ENCODE results near the gene KCNQ1. TPM values are rescaled to one million over a fixed set of nuclear protein-coding genes. Genes with fewer than 3 reads are reported as not detected.

Gene KCNQ1
- total RNA-seq, 2 donors from 2014 or later, result 4.4 to 25.3 TPM

DNA sequence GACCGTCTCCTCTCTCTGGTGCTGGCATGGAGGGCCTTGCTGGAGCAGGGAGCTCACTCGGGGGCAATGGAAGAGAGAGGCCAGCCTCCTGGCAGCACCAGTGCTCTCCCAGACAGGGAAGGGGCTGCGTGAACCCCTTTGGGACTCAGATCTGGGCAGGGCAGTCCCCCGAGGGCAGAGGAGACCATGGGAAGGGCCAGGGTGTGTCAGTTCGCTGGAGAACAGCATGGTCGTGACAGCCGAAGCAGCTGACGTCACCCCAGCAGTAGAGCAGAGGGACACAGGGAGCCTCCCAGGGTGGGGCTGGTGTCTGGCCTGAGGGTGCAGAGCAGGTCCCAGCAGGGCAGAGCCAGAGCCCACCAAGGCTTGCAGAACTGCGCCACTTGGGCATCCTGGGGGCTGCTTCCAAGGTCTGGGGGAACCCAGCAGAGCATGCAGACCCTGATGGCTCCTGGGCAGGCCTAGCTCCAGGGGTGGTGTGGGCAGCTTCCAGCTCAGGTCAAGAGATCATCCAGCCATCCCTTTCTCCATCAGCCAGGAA lies 326.0 kb downstream of the KCNQ1 start:
- Histone ChIP-seq H3K27ac (no peak overlapping the region), H3K27me3 (replicated peaks; ENCODE audit: insufficient read depth) (no peaks in the 10 kb centered on the region), H3K4me1 (ENCODE audit: control insufficient read depth in 1 of 2, low read depth in 2 of 2) (no peaks in the 10 kb centered on the region), H3K9me3 (no peaks in the 10 kb centered on the region), H3K4me3 (no peak overlapping the region), H3K36me3 (no peaks in the 10 kb centered on the region)
- DNase-seq (ENCODE audit: low spot score), result no peak
- no peak for TF ChIP-seq CTCF (IDR thresholded peaks at IDR 0.05)
- no peak for ATAC-seq (ENCODE audit: insufficient number of reproducible peaks, low FRiP score, low read depth)

- no peak for TF ChIP-seq CTCF (IDR thresholded peaks at IDR 0.05)
- Histone ChIP-seq H3K4me1 (ENCODE audit: control insufficient read depth in 1 of 2, low read depth in 2 of 2) (no peaks in the 10 kb centered on the region), H3K9me3 (no peaks in the 10 kb centered on the region), H3K27me3 (replicated peaks; ENCODE audit: insufficient read depth) (no peaks in the 10 kb centered on the region), H3K36me3 (no peaks in the 10 kb centered on the region), H3K27ac (no peak overlapping the region), H3K4me3 (no peak overlapping the region)
- ATAC-seq (ENCODE audit: insufficient number of reproducible peaks, low FRiP score, low read depth), result no peak
- no peak for DNase-seq (ENCODE audit: low spot score)
These were observed 327.1 kb downstream of the KCNQ1 start for GRCh38 chr11:2771758-2772466.

- DNase-seq (ENCODE audit: low spot score) (no peak), ATAC-seq (ENCODE audit: insufficient number of reproducible peaks, low FRiP score, low read depth) (no peak)
- TF ChIP-seq CTCF (IDR thresholded peaks at IDR 0.05), result no peak
- no peaks in the 10 kb centered on the region for H3K9me3 ChIP-seq
- H3K27me3 ChIP-seq (replicated peaks; ENCODE audit: insufficient read depth), result no peaks in the 10 kb centered on the region
- H3K27ac ChIP-seq, result no peak overlapping the region
- no peak overlapping the region for H3K4me3 ChIP-seq
- no peaks in the 10 kb centered on the region for H3K36me3 ChIP-seq
- peaks cover 3 to 4% of the 10 kb centered on the region in 2 donors for H3K4me1 ChIP-seq (ENCODE audit: control insufficient read depth in 1 of 2, low read depth in 2 of 2)
These were observed 327.8 kb downstream of the KCNQ1 start for GRCh38 chr11:2772544-2773031.

DNA sequence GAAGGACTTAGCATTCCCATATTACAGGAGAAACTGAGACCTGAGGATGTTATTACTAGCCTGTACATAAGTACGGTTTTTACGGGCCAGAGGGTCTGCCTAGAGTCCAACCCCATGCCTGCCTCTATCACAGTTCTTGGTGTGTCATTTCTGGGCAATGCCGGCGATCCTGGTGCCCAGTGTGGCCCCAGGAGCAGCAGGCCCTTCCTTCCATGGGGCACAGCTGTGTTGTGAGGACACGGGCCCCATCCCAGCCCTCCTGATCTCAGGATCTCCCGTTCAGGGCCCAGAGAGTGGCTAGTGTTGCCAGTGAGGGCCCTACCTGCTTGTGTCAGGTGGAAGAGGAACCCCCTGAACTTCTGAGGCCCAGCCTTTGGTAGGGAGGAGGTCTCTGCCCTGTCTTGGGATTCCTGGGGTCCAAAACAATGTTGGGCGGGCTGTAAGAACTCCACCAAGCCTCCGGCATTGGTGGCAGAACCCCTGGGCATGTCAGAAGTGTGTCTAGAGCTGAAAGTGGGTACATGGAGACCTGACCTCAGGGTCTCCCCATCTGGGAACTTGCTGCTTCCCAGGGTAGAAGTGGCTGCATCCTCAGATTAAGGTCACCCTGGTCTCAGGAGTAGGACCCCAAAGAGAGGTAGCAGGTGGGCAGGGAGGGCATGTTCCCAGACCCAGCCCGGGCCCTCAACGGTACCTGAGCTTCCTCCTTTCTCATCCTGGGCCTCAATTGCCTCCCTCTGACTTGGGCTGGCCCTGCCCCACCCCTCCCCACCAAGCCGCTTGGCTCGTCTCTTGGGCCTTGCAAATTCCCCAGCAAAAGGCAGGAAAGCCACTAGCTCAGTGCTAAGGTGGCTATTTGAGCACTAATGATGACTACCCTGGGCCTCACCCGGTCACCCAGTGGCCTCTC lies 329.6 kb downstream of the KCNQ1 start:
- Histone ChIP-seq H3K9me3 (no peaks in the 10 kb centered on the region), H3K27me3 (replicated peaks; ENCODE audit: insufficient read depth) (no peaks in the 10 kb centered on the region), H3K4me1 (ENCODE audit: control insufficient read depth in 1 of 2, low read depth in 2 of 2) (peaks cover 17 to 22% of the 10 kb centered on the region in 2 donors), H3K36me3 (no peaks in the 10 kb centered on the region), H3K4me3 (no peak overlapping the region), H3K27ac (no peak overlapping the region)
- ATAC-seq (ENCODE audit: insufficient number of reproducible peaks, low FRiP score, low read depth), result no peak
- no peak for DNase-seq (ENCODE audit: low spot score)
- no peak for TF ChIP-seq CTCF (IDR thresholded peaks at IDR 0.05)

- DNase-seq (ENCODE audit: low spot score), result no peak
- Histone ChIP-seq H3K36me3 (no peaks in the 10 kb centered on the region), H3K9me3 (no peaks in the 10 kb centered on the region), H3K27ac (no peak overlapping the region), H3K4me1 (ENCODE audit: control insufficient read depth in 1 of 2, low read depth in 2 of 2) (peaks cover 23 to 30% of the 10 kb centered on the region in 2 donors), H3K4me3 (no peak overlapping the region), H3K27me3 (replicated peaks; ENCODE audit: insufficient read depth) (no peaks in the 10 kb centered on the region)
- no peak for TF ChIP-seq CTCF (IDR thresholded peaks at IDR 0.05)
- no peak for ATAC-seq (ENCODE audit: insufficient number of reproducible peaks, low FRiP score, low read depth)
These were observed 330.3 kb downstream of the KCNQ1 start for GRCh38 chr11:2775083-2775625.
